HG03135 (cell line): Measurements from ENCODE around the gene ACSL5.
"Not testable (repeated sequence)": the region's sequence is repeated elsewhere in the genome, so short reads cannot be mapped to it uniquely, and the experiment has no call there.

Source experiments
- ATAC-seq: cut with Tn5 transposase; IDR thresholded peaks from one replicate; pipeline ENCODE4 v1.9.1; 2021; ENCODE audit warnings: mild to moderate bottlenecking, moderate library complexity; ENCODE audit not compliant: unreplicated experiment

ACSL5 gene

GRCh38 chr10:112460366-112460765 lies 86.5 kb downstream of the ACSL5 start:
- no peak for ATAC-seq

GRCh38 chr10:112461029-112461887 lies 87.3 kb downstream of the ACSL5 start:
- no peak for ATAC-seq

- not testable (repeated sequence) for ATAC-seq
Measured at GRCh38 chr10:112464074-112464473, 90.2 kb downstream of the ACSL5 start.

GRCh38 chr10:112465299-112465883 lies 91.5 kb downstream of the ACSL5 start:
- no peak for ATAC-seq

GRCh38 chr10:112466802-112467201 lies 92.9 kb downstream of the ACSL5 start:
- no peak for ATAC-seq

GRCh38 chr10:112467541-112468075 lies 93.7 kb downstream of the ACSL5 start:
- no peak for ATAC-seq

GRCh38 chr10:112471878-112472487 lies 98.1 kb downstream of the ACSL5 start:
- ATAC-seq, result peak; percentile 80

- ATAC-seq, result no peak
Measured at GRCh38 chr10:112475575-112476218, 101.8 kb downstream of the ACSL5 start.
